ENCODE data around the gene KRTAP7-1.

The KRTAP7-1 gene, protein sequence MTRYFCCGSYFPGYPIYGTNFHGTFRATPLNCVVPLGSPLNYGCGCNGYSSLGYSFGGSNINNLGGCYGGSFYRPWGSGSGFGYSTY

DNA sequence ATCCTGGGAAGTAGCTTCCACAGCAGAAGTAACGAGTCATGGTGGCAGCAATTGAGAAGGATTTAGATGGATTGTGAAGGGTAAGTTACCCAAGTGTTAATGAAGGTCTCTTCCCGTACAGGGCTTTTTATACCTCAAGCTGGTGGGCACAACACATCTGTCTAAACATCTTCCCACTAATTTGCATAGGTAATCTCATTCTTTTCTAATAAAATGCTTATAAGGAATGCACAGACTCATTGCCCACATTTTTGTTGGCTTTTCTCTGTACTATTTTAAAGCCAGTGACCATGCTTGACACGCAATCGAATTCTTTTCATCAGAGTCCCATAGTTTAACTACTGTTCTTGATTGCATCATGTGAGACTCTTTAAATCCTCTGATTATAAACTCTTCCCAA is at the start of gene KRTAP7-1:
KRTAP7-1 (minus strand) TSS at position 101 of the 400 bp plus-strand sequence; CDS start at position 40, 61 bp downstream.
- TF ChIP-seq, protein P1, sequence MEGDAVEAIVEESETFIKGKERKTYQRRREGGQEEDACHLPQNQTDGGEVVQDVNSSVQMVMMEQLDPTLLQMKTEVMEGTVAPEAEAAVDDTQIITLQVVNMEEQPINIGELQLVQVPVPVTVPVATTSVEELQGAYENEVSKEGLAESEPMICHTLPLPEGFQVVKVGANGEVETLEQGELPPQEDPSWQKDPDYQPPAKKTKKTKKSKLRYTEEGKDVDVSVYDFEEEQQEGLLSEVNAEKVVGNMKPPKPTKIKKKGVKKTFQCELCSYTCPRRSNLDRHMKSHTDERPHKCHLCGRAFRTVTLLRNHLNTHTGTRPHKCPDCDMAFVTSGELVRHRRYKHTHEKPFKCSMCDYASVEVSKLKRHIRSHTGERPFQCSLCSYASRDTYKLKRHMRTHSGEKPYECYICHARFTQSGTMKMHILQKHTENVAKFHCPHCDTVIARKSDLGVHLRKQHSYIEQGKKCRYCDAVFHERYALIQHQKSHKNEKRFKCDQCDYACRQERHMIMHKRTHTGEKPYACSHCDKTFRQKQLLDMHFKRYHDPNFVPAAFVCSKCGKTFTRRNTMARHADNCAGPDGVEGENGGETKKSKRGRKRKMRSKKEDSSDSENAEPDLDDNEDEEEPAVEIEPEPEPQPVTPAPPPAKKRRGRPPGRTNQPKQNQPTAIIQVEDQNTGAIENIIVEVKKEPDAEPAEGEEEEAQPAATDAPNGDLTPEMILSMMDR (conservative IDR thresholded peaks at IDR 0.05): no peak
- H3K27ac ChIP-seq: no peak within 1 kb of the TSS

DNA sequence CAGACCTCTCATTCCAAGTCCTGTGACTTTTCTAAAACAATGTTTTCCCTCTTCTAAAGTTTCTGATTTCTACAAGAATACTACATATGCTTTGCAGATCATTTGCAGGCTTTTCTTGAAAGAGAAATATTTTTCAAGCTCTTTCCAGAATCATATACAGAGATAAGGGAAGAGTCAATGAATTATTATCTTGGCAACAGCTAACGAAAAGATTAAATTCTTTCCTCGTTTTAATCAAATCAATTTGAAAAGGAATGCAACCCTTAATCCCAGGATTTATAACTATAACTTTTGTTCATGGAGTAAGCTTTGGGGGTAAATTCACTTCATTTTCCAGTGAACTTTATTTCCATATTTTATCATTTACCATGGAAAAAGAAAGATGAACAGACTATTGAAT is 45.0 kb upstream of the KRTAP7-1 start:
- TF ChIP-seq, protein P1 (conservative IDR thresholded peaks at IDR 0.05): no peak
- H3K27ac ChIP-seq: no peak overlapping the region

DNA sequence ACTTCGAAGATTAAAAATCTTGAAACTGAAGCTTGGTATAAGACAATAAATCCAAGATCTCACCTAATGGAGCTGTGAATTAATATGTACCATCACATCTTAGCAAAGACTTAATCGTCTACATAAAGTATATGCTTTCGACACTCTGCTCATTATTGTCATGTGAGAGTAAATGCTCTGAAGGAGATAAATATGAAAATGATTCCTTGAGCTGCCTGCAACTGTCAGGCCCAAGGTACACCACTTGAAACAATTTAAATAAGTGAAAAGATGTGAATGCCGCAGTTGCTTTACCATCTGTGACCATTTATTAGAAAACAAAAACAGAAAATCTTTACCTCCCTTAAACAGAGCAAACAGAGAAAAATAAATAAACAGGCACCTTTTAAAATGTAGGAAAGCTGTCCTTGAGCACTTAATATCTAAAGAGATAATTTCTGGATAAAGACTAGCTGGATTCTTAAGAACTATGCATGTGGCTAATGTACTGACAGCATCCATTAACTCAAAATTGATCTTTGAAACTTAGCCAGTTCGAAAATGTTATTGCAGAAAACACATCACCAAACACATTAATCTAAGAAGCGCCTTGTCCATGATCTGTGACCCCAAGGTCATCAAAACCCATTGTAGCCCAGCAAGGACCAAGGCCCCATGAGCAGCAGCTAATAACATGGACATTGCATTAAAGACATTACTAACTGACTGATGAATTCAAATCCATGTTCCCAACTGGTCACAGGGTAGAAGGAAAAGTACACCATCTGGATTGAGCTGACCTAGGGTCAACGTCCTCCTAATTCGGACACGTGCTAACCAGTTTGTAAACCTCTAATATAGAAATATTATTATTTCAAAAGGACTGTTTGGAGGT is 18.3 kb upstream of the KRTAP7-1 start:
- TF ChIP-seq, protein P1 (conservative IDR thresholded peaks at IDR 0.05): no peak

DNA sequence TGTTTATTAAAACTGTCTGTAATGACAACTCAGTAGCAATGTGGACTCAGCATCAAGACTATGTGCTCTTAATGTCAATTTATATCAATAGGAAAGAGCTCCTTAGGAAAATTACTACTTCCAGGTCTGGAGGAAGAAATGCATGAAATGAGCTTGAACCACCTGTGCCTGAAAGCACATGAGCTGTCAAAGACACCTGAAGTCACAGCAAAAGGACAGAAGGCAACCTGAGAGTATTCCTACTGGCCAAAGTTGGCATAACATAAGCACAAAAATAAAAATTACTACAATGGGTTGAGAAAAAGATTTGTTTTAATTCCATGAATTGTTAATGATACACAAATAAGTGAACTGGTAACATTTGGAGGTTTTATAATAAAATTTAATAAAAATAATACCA is 13.4 kb upstream of the KRTAP7-1 start:
- H3K27ac ChIP-seq: no peak overlapping the region
- TF ChIP-seq, protein P1 (conservative IDR thresholded peaks at IDR 0.05): no peak; the same call in 1 of the 2 replicates

More for the DNA sequence above, 18.3 kb upstream of the KRTAP7-1 start:
- H3K27ac ChIP-seq: no peak overlapping the region

DNA sequence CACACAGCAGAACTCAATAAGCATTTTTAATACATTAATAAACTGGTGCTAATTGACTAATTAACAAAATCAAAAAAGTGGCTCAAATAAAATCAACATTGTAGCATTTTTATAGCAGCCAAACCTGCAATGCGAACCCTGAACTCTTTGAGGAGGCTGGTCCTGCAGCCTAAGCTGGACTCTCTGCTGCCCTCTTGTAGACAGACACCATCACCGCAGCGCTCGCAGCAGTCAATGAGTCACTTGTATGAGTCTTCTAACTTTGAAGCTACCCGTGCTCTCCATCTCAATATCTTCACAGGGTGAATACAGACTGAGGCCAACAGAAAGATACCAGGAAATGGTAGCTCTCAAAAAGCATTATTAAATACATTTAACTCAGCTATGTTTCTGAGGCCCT is 9.7 kb upstream of the KRTAP7-1 start:
- TF ChIP-seq, protein P1 (conservative IDR thresholded peaks at IDR 0.05): peak; percentile 98
- H3K27ac ChIP-seq: no peak overlapping the region

DNA sequence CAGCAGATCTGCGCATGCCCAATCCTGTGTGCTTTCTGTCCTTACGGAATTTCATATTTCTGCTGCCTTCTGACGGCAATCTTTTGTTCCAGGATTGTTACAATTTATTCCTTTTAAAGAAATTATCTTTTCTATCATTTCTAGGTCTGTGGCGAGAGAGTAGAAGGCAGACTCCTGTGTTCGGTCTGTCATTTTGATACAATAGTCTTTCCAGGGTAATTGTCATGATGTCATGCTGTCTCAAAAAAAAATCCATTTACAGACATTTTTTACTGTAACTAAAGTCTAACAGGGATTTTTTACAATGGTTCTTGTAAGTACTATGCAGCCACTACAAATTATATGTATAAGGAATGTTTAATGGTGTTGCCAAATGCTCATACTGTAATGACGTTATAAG is 9.0 kb upstream of the KRTAP7-1 start:
- H3K27ac ChIP-seq: no peak overlapping the region
- TF ChIP-seq, protein P1 (conservative IDR thresholded peaks at IDR 0.05): no peak

DNA sequence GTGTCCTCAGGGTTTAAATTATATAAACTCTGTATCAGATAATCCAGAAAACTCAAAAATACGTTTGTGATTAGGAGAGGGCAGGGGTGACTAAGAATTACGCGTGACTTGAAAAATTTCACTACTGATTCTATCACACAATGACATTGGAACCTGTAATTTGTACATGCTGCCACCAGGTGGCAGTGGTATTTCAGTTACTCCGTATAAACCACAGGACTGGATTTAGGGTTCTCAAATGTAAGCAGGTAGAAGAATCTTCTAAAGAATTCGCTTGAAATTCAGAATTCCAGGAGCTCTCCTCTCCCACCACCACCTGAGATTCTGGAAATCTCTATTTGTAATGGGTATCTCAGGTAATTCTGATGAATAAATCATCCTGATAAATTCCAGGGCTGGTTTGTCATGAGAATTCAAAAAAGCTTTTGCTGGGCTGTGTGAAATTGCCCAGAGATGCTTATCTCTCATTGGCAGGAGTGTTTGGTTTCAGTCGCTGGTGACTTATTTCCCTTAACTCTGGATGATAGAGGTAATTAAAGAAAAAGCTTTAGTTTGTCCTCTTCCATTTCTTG is 1.7 kb upstream of the KRTAP7-1 start:
- TF ChIP-seq, protein P1 (conservative IDR thresholded peaks at IDR 0.05): peak; percentile 73
- no peak overlapping the region for H3K27ac ChIP-seq

Data from VCaP (cell line).